GM10847 (cell line): ENCODE measurements around the gene PRKCD.

Experiments
- POLR2A ChIP-seq: IDR thresholded peaks from 2 replicates; pipeline ENCODE4 v1.6.1; 2011; ENCODE audit not compliant: insufficient read length; ENCODE audit errors: extremely low read depth

Gene PRKCD

GRCh38 chr3:53234130-53234840 is 73.3 kb downstream of the PRKCD start:
- no peak for TF ChIP-seq POLR2A

- TF ChIP-seq POLR2A: no peak
These were observed 73.8 kb downstream of the PRKCD start for GRCh38 chr3:53234841-53235232.

DNA sequence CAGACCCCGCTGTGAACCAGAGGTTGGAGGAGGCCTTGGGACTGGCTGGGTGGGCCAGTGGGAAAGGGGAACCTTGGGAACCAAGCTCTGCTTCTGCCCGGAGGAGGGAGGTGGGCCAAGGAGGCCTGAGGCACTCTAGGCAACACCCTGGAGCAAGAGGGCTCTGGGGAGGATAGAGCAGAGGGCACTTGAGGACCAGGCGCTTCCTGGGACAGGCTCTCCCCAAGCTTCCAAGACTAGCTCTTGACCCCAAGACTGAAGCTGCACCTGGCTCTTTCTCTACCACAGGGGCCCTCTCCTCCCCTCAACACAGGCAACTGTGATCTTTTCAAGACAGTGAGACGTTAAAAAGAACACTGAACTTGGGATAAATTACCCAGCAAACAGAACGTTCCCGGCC is 74.5 kb downstream of the PRKCD start:
- TF ChIP-seq POLR2A: no peak

DNA sequence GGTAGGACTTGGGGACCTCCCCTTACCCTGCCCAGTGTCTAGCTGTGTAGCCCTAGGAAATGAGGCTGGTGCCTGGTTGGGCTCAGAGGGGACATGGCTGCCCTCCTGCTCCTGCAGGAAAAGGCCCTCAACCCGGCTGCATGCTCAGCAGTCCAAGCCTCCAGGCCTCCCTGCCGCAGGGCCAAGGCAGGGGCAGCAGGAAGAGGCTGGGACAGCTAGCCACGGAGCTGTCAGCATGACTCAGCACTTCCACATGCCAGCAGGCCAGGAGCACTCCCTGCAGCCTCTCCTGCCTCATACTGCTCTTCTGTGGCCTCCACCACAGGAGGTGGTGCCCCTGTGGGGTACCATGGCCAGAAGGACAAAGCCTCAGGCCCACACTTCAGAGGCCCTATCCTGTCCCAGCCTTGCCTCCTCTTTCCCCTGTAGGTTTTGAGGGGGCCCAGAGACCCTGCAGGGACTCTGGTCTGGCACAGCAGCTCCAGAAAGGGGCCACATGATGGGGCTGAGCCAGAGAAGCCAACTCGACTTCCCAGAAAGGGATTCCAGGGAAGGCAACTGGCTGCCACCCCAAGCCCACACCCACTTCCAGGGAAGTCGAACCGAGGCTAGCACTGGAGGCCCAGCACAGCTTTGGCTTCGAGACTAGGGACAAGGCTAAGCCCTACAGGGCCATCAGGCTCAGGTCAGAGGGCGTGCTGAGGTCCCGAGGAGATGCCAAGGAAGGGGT is 75.3 kb downstream of the PRKCD start:
- TF ChIP-seq POLR2A: no peak

GRCh38 chr3:53238051-53238850 is 77.2 kb downstream of the PRKCD start:
- TF ChIP-seq POLR2A: no peak

DNA sequence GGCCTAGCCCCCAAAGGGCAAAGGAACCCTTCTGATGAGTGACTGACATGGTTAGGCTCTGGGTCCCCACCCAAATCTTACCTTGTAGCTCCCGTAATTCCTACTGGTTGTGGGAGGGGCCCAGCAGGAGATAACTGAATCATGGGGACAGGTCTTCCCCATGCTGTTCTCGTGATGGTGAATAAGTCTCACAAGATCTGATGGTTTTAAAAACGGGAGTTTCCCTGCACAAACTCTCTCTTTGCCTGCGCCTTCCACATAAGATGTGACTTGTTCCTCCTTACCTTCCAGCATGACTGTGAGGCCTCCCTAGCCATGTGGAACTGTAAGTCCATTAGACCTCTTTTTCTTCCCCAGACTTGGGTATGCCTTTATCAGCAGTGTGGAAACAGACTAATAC is 77.9 kb downstream of the PRKCD start:
- no peak for TF ChIP-seq POLR2A

DNA sequence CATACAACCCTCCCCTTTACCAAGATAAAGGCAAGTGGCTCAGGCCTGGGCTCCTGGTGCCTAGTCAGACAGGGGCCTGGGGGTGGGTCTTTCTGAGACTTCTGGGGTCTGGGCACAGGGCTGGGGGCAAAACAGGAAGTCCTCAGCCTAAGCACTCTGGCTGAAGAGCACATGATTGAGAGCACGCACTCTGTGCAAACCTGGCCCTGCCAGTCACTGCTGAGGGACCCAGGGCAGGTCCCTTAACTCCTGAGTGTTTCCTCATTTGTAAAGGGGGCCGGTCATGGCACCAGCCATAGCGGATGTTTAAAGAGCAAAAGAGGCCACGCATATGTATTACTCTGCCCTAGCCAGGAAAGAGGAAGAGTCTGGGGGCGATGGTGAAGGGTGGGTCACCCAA is 78.8 kb downstream of the PRKCD start:
- no peak for TF ChIP-seq POLR2A

DNA sequence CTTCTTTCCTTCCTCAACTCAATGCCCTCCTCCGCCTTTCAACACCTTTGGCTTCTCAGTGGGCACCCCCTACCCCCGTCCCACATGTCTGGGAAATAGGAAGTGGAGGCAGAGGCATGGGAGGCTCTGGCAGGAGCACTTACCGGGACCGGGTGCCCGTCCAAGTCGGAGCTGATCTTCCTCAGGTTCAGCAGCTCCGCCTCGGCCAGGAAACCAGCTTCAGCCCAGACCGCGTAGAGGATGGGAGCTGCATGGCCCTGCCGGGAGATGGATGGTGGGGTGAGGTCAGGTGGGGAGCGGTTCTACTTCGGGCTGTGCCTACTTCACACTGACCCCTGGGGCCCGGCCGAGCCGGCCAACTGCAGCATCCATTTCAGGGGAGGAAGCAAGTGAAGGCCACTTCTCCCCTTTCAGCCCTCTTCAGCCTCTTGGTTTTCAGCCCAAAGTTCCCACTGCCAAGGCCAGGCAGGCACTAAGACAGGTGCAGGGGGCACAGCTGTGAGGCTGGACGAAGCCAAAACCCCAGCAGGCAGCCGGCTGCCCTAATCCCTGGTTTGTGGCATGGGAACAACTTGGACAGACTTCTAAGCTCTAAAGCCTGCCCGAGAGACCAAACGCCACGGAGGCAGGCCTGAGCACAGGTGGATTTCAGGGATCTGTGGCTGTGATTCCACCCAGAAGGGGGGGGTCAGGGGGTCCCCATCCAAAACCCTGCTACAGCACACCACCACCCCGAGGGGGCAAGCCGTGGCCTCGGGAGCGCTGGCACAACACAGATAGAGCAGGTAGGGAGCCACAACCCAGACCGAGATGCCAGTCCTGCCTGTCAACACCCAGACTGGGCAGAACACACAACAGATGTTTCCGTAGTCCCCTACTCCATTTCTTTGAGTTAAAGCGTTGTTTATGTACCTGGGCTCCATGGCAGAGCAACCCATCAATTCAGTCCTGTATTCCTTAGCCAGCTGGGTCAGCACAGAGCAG is 80.3 kb downstream of the PRKCD start:
- no peak for TF ChIP-seq POLR2A

- no peak for TF ChIP-seq POLR2A
These were observed 81.1 kb downstream of the PRKCD start for GRCh38 chr3:53242155-53242554.
